Myocyte (in vitro differentiated cells): Measurements from ENCODE around the gene KLHDC7A. TPM values are rescaled to one million over a fixed set of nuclear protein-coding genes. Genes with fewer than 3 reads are reported as not detected.

Source experiments
- DNase-seq: peaks from one replicate; pipeline ENCODE4 v3.0.0-alpha.2; 2012; ENCODE audit warnings: low read depth
- total RNA-seq: library from RNA; depleted of rRNA; stranded (reverse); fragments of >200 nt; gene quantifications from 2 replicates; pipeline ENCODE4 v1.2.3, GENCODE V29; 2014

The KLHDC7A gene
- total RNA-seq, 1 donor from 2014 or later = not detected

DNA sequence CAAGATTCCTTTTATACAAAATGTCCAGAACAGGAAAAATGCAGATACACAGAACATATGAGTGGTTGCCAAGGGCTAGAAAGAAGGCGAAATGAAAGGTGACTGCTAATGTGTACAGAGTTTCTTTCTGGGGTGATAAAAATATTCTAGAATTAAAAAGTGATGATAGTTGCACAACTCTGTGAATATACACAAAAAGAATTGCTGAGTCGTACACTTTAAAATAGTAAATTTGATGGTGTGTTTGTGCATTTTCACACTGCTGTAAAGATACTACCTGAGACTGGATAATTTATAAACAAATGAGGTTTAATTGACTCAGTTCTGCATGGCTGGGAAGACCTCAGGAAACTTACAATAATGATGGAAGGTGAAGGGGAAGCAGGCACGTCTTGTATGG is 23.9 kb downstream of the KLHDC7A start:
- DNase-seq = no peak

DNA sequence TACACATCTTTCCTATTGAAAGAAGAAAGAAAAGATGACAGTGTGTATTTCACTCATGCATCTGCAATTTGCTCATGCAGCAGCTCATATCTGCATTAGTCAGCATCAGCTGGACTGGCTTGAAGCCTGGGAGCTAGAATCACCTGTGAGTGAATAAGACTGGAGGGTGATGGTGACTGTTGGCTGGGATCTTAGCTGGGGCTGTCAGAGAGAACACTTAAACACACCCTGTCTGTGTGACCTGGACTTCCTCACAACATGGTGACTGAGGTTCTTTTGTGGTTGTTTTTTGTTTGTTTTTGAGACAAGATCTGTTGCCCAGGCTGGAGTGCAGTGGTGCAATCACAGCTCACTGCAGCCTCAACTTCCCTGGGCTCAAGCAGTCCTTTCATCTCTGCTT is 24.9 kb downstream of the KLHDC7A start:
- DNase-seq = no peak

DNA sequence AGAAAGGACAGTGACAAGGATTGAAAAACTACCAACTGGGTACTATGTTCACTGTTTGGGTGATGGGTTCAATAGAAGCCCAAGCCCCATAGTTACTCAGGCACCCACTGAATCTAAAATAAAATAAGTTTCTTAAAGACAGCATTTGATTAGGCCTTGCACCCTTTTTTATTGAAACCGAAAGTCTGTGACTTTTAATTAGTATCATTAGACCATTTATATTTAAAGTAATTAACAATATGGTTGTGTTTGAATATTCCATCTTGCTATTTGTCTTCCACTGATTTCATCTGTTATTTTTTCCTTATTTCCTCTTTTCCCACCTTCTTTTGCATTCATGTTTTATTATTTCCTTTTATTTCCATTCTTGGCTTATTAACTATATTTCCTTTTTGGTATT is 27.4 kb downstream of the KLHDC7A start:
- no peak for DNase-seq

DNA sequence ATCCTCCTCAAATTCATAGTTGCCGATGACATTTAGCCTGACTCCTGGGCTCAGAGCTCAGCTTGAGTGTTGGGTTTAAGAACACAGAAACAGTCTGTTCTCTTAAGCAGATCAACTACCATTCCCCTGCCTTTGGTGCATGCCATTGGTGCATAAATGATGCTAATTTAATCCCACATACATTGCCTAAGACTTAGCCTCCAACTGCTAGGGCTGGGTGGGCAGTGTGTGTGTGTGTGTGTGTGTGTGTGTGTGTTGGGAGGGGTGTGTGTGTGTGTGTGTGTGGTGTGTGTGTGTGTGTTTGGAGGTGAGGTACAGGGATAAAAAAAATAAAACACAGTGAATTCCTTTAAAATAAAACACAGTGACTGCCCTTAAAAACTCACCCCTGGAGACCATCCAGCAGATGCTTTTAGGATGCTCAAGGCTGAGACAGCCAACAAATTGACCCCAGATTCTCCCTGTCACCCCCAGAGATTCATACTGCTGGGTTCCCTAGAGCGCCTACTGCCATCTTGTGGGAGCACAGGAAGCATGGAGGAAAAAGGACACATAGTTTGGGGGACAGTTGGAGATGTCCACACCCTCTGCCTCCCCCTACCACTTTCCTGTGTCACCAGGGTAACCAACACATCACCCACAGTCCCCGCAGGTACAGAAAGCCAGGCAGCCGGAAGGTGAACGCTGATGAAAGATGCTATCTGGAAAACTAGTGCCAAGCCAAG is 30.6 kb downstream of the KLHDC7A start:
- DNase-seq = no peak

GRCh38 chr1:18511874-18512150 is 31.1 kb downstream of the KLHDC7A start:
- DNase-seq = no peak

DNA sequence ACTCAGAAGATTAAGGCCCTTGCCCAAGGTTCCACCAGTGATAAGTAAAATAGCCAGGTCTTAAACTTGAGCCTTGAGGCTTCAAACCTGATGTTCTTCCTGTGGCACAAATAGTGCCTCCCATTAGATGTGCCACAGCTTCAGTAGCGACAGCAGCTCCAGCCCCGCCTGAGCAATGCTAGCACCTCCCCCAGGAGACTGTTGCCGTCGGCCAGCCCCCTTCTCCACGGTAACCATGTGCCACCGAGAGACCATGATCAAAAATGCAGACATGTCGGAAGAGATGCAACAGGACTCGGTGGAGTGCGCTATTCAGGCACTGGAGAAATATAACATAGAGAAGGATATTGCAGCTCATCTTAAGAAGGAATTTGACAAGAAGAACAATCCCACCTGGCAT is 32.2 kb downstream of the KLHDC7A start:
- DNase-seq = no peak

DNA sequence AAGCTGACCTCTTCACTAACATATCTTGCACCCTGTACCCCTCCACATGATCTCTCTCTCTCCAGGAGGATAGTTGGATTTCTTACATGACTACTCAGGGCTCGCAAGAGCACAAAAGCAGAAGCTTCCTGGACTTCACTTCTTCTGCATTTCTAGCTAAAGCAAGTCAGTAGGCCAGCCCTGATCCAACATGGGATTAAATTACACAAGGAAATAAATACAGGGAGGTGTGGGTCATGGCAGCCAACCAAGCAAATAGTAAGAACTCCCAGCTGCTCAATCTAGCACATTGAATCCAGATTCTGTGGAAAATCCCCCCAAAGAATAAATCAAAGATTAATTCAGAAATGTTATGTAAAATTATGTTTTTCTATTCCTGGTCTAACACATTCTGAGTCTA is 33.3 kb downstream of the KLHDC7A start:
- DNase-seq = no peak

DNA sequence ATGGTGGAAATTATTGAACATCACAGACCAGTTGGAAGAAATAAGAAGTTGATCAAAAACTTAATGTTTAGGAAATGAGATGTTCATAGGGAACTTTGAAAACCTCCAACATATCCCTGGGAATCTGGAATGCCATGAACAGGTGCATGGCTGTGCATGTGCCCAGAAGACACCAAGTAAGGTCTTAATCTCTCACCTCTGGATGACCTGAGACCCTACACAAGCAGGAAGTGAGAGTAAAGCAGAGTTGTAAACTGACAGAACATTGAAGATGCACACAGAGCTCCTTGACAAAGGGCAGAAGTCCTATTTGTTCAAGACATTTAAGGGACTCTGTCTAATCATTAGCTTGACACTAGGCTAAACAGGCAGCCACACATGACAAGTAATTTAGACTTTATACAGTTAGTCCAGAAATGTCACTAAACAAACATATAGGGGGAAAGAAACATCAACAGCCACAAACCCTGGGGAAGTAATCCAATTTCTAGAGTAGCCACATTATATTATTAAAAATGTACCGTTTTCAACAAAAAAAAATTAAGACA is 34.5 kb downstream of the KLHDC7A start:
- no peak for DNase-seq

DNA sequence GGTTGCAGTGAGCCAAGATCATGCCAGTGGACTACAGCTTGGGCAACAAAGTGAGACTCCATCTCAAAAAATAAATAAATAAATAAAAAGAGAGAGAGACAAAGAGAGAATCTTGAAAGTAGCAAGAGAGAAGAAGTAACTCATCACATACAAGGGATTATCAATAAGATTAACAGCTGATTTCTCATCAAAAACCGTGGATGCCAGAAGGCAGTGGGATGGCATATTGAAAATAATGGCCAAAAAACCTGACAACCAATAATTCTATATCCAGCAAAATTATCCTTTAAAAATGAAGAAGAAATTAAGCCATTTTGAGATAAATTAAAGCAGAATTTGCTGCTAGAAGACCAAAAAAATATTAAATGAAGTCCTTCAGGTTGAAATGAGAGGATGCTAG is 35.7 kb downstream of the KLHDC7A start:
- no peak for DNase-seq

DNA sequence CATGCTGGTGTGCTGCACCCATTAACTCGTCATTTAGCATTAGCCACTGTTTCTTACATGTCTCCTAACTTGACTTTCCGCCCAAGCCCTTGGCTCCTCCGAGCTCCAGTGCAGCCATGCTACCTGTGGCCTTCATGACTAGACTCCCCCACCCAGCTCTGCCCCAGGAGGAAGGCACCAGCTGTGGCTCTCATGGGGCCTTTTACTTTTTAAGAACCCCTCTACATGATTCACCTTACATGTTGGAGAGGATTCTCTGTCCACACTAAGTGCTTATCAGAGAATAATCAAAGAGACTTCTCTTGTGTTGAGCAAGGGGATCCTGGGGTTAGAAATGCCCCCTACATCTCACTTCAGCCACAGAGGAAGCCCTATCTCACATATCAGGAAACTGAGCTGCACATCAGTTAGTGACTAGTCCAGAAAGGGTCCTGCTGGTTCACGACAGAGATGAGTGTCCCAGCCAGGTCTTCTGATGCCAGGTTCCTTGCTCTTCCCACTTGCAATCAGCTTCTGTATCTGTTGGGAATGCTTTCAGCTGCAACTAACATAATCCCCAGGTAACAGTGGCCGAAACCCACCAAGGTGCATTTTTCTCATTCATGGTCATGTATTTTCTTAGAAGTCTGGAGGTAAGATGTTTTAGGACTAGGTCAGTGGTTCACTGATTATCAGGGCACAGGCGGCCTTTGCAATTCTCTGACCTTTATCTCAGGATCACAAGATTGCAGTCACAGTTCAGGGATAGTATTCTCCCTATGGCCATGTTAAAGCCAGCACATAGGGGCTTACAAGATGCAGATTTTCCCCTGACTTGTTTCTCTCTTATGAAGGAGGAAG is 45.9 kb downstream of the KLHDC7A start:
- DNase-seq = no peak

- no peak for DNase-seq
Observed at GRCh38 chr1:18527514-18527913, 46.8 kb downstream of the KLHDC7A start.

- no peak for DNase-seq
Observed at GRCh38 chr1:18527921-18528320, 47.2 kb downstream of the KLHDC7A start.

DNA sequence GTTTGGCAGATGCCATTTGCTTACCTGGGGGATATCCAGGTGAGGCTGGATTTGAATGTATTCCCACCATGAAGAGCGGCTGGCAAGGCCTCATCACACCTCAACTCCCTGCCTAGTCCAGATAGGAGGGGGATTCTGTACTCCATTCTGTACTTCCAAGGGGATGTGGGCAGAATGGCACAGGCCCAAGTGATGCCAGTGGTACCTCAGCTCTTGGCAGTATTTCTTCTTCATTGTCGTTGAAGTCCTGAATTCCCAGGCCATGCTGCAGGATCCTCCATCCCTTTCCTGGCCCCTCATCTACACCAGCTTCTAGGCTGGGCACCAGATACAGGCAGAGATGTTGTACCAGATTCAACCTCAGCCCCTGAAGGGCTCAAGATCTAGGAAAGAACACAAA is 47.9 kb downstream of the KLHDC7A start:
- no peak for DNase-seq

- DNase-seq = no peak
Observed at GRCh38 chr1:18529714-18530113, 49.0 kb downstream of the KLHDC7A start.

- DNase-seq = no peak
Observed at GRCh38 chr1:18530587-18531502, 50.1 kb downstream of the KLHDC7A start.

GRCh38 chr1:18531503-18531845 is 50.7 kb downstream of the KLHDC7A start:
- no peak for DNase-seq

- no peak for DNase-seq
Observed at GRCh38 chr1:18532390-18533170, 51.9 kb downstream of the KLHDC7A start.

- no peak for DNase-seq
Observed at GRCh38 chr1:18533259-18533658, 52.5 kb downstream of the KLHDC7A start.

DNA sequence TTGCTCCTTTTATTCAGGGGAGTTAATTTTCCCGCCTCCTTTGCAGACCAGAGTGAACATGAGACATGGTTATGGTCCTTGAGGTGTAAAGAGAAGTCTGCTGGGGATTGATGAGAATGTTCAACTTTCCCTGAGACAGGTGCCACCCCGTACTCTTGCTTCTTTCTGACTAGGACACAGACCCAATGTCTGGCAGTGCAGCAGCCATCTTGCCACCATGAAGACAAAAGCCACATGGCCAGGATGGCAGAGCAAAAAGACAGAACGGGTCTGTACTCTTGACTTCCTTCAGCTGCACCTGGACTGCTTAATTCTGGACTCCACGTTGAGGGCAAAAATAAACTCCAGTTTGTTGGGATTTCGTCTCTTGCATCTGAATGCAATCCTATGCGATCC is 54.1 kb downstream of the KLHDC7A start:
- DNase-seq = no peak
